SH-SY5Y (cell line): ENCODE results near the gene KCNJ5.

ENCODE experiments used
- GATA2 ChIP-seq: IDR thresholded peaks from 2 replicates; pipeline ENCODE4 v1.6.1; 2011; ENCODE audit warnings: mild to moderate bottlenecking, low read depth, low read length
- GATA3 ChIP-seq: IDR thresholded peaks from 2 replicates; pipeline ENCODE4 v1.6.1; 2011; ENCODE audit warnings: low read depth, mild to moderate bottlenecking, low read length, moderate library complexity

DNA sequence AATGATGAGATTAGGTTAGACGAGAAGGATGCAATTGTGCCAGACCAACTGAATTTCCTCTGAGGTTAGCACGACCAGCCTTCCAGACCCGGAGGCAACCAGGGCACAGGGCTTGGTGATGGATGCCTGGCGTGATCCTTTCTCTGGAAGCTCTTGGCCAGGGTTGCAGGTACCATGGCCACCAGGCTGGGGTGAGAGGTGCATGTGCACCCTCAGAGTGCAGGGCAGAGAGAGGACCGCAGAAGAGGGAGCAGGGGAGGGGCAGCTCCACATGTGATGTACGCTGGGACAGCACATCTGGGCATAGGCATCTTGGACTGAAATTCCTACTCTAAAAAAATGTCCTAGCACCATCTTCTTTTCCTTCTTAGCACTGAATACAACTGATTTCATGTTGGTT, 34.9 kb upstream of the KCNJ5 start:
- TF ChIP-seq GATA3 (no peak), GATA2 (no peak)
